ENCODE measurements around the gene PRKCA.
"Not testable (repeated sequence)": the region's sequence is repeated elsewhere in the genome, so short reads cannot be mapped to it uniquely, and the experiment has no call there.

DNA sequence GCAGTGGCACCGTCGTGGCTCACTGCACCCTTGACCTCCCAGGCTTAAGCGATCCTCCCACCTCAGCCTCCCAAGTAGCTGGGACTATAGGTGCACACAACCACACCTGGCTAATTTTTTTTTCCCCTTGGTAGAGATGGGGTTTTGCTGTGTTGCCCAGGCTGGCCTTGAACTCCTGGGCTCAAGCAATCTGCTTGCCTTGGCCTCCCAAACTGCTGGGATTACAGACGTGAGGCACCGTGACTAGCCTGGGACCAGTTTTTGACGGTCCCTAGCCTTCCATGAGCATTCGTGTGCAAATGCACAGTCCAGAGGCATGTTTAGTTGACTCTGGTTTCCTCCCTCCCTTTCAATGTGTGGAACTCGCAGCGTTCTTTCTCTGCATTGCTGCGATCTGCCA, 48.2 kb downstream of the PRKCA start:
- TF ChIP-seq, protein P1, sequence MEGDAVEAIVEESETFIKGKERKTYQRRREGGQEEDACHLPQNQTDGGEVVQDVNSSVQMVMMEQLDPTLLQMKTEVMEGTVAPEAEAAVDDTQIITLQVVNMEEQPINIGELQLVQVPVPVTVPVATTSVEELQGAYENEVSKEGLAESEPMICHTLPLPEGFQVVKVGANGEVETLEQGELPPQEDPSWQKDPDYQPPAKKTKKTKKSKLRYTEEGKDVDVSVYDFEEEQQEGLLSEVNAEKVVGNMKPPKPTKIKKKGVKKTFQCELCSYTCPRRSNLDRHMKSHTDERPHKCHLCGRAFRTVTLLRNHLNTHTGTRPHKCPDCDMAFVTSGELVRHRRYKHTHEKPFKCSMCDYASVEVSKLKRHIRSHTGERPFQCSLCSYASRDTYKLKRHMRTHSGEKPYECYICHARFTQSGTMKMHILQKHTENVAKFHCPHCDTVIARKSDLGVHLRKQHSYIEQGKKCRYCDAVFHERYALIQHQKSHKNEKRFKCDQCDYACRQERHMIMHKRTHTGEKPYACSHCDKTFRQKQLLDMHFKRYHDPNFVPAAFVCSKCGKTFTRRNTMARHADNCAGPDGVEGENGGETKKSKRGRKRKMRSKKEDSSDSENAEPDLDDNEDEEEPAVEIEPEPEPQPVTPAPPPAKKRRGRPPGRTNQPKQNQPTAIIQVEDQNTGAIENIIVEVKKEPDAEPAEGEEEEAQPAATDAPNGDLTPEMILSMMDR (IDR thresholded peaks at IDR 0.05), result not testable (repeated sequence)
- not testable (repeated sequence) for TF ChIP-seq POLR2A (IDR thresholded peaks at IDR 0.05; ENCODE audit: low read length); ZC3H11A (IDR thresholded peaks at IDR 0.05); EP300 (IDR thresholded peaks at IDR 0.05); ZFP36 (IDR thresholded peaks at IDR 0.05; ENCODE audit: borderline replicate concordance, partially characterized antibody); CBX2 (IDR thresholded peaks at IDR 0.05; ENCODE audit: borderline replicate concordance, low read depth); HOXA7 (CRISPR knock-in tag; IDR thresholded peaks at IDR 0.05)
- TF ChIP-seq, protein P2, sequence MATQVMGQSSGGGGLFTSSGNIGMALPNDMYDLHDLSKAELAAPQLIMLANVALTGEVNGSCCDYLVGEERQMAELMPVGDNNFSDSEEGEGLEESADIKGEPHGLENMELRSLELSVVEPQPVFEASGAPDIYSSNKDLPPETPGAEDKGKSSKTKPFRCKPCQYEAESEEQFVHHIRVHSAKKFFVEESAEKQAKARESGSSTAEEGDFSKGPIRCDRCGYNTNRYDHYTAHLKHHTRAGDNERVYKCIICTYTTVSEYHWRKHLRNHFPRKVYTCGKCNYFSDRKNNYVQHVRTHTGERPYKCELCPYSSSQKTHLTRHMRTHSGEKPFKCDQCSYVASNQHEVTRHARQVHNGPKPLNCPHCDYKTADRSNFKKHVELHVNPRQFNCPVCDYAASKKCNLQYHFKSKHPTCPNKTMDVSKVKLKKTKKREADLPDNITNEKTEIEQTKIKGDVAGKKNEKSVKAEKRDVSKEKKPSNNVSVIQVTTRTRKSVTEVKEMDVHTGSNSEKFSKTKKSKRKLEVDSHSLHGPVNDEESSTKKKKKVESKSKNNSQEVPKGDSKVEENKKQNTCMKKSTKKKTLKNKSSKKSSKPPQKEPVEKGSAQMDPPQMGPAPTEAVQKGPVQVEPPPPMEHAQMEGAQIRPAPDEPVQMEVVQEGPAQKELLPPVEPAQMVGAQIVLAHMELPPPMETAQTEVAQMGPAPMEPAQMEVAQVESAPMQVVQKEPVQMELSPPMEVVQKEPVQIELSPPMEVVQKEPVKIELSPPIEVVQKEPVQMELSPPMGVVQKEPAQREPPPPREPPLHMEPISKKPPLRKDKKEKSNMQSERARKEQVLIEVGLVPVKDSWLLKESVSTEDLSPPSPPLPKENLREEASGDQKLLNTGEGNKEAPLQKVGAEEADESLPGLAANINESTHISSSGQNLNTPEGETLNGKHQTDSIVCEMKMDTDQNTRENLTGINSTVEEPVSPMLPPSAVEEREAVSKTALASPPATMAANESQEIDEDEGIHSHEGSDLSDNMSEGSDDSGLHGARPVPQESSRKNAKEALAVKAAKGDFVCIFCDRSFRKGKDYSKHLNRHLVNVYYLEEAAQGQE (IDR thresholded peaks at IDR 0.05), result not testable (repeated sequence)
